ENCODE measurements around the gene MYRIP.

GRCh38 chr3:40068636-40069035, 259.2 kb downstream of the MYRIP start:
- TF ChIP-seq, protein P1, sequence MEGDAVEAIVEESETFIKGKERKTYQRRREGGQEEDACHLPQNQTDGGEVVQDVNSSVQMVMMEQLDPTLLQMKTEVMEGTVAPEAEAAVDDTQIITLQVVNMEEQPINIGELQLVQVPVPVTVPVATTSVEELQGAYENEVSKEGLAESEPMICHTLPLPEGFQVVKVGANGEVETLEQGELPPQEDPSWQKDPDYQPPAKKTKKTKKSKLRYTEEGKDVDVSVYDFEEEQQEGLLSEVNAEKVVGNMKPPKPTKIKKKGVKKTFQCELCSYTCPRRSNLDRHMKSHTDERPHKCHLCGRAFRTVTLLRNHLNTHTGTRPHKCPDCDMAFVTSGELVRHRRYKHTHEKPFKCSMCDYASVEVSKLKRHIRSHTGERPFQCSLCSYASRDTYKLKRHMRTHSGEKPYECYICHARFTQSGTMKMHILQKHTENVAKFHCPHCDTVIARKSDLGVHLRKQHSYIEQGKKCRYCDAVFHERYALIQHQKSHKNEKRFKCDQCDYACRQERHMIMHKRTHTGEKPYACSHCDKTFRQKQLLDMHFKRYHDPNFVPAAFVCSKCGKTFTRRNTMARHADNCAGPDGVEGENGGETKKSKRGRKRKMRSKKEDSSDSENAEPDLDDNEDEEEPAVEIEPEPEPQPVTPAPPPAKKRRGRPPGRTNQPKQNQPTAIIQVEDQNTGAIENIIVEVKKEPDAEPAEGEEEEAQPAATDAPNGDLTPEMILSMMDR (IDR thresholded peaks at IDR 0.05) = no peak
- TF ChIP-seq POLR2A (IDR thresholded peaks at IDR 0.05) = no peak

Measured in uterus (tissue), 2 donors.